GM19324 (cell line): ENCODE data around the gene CENPU.
"Not testable (repeated sequence)": the region's sequence is repeated elsewhere in the genome, so short reads cannot be mapped to it uniquely, and the experiment has no call there.

Experiments
- ATAC-seq: cut with Tn5 transposase; IDR thresholded peaks from one replicate; pipeline ENCODE4 v1.9.1; 2021; ENCODE audit warnings: mild to moderate bottlenecking, moderate library complexity; ENCODE audit not compliant: unreplicated experiment, low FRiP score

CENPU gene

DNA sequence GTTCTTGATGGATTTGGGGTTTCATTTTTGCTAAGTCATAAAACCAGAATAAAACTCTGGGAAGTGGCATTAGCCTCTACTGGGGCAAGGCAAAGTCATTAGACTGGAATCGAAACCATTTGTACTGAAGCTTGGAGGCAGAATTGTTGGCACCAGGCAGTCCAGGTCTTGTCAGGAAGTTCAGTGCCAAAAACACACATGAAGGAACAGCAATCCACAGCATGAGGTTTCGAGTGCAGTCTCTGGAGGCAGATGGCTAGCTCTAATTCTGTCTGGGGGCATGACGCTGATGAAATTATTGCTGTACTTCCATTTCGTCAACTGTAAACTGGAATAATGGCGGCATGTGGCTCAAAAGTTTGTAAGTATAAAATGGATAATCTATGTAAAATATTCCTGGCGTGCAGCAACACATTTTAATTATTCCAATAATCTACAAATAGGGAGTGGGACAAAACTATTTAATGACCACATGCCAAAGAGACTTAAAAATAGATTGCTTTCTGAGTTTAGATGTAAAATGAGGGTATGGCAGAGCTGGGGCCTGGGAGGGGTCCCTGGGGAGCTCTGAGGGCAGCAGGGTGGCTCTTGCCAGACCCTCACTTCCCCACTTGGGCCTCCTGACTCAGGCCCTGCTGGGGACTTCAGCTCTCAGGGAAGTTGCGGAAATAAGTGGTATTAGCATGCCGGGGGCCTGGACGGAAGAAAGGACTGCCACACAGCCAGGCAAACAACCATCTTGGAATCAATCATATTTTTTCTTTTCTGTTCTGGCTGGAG lies 18.8 kb upstream of the CENPU start:
- no peak for ATAC-seq

GRCh38 chr4:184751585-184751956 lies 17.7 kb upstream of the CENPU start:
- no peak for ATAC-seq

- no peak for ATAC-seq
These were observed 17.2 kb upstream of the CENPU start for GRCh38 chr4:184750926-184751584.

DNA sequence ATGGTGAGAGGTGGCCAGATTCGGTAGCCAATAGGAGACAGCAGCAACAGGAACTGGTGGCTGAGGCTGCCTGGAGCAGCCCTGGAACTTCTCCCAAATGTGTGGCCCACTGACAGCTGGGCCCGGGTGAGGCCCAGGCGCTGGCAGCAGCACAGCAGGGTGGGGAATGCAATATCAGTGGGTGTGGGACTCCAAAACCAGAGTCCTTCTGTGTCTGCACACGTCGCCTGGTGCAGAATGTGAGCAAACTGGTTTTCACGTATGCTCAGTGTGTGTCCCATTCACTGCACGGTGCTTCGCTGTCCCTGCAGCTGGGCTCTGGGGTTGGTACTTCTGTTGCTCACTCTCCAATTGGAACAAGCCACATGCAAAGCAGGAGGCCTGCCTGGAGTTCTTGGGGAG lies 14.4 kb upstream of the CENPU start:
- no peak for ATAC-seq

DNA sequence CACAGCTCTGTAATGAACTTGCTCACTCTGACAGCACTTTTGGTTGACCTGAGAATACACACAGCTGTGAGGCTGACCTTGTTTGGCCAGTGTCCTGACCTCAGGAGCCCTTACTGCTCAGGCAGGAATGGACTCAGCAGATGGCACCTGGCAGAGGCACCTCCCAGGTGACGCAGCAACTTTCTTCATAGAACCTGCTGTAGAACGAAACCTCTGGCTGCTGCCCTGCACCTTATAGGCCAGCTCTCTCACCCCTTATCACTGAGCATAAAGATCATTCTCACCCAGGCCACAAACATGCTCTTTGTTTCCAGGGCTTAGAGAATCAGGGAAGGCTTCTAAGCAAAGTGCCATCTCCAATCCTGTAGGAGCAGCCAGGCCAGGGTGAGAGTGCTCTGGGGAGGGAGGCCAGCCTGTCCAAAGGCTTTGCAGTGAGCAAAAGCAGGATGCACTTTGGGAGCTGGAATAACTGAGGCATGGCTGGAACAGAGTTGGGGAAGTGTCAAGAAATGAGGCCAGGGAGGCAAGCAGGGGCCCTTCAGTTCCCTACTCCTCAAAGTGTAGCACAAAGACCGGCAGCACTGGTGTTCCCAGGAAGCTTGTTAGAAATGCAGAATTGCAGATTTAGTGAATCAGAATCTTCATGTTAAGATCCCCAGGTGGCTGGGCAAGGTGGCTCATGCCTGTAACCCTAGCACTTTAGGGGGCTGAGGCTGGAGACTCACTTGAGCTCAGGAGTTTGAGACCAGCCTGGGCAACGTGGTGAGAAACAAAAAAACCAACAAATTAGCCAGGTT lies 13.3 kb upstream of the CENPU start:
- ATAC-seq = no peak

GRCh38 chr4:184745831-184746795 lies 12.2 kb upstream of the CENPU start:
- ATAC-seq = no peak

GRCh38 chr4:184744236-184744635 lies 10.3 kb upstream of the CENPU start:
- no peak for ATAC-seq

GRCh38 chr4:184743650-184744049 lies 9.8 kb upstream of the CENPU start:
- no peak for ATAC-seq

GRCh38 chr4:184741651-184742050 lies 7.8 kb upstream of the CENPU start:
- ATAC-seq = not testable (repeated sequence)

GRCh38 chr4:184740980-184741391 lies 7.1 kb upstream of the CENPU start:
- no peak for ATAC-seq

DNA sequence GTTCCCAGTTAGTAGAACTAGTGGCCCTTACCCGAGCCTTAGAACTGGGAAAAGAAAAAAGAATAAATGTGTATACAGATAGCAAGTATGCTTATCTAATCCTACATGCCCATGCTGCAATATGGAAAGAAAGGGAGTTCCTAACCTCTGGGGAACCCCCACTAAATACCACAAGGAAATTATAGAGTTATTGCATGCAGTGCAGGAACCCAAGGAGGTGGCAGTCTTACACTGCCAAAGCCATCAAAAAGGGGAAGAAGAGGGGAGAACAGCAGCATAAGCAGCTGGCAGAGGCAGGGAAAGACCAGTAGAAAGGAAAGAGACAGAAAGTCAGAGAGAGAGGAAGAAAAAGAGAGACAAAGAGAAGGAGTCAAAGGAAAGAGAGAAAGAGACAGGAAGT lies 5.7 kb upstream of the CENPU start:
- not testable (repeated sequence) for ATAC-seq

DNA sequence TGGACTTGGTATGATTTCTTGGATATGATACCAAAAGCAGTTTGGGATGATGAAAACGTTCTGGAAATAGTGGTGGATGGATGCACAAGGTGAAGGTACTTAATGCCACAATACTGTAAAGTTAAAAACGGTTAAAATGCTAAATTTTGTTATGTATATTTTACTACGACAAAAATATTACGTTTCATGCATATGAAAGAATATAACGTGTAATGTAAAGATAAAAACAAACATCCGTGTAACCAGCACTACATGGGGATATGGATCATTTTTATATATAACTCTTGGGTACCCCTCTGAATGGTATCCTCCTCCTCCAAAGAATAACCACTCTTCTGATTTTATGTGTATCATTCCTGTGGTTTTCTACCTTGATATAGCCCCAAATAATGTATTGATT lies 862 bp upstream of the CENPU start:
- no peak for ATAC-seq

DNA sequence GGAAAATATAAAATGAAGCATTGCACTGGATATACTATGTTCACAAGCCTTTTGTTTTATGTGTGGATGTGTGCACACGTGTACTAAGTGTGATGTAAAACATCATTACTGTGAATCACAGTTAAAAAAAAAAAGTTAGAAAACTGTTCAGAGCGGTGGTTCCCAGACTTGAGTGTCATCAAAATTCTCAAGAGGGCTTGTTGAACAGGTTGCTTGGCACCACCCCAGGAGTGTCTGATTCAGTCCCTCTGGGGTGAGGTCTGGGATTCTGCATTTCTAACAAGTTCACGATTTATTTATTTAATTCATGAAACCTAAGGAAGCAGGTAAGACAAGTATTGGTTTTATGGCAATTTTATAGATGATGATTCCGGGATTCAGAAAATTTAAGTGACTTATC lies 1.8 kb downstream of the CENPU start:
- ATAC-seq = no peak

GRCh38 chr4:184731056-184731455 lies 2.8 kb downstream of the CENPU start:
- ATAC-seq = no peak

DNA sequence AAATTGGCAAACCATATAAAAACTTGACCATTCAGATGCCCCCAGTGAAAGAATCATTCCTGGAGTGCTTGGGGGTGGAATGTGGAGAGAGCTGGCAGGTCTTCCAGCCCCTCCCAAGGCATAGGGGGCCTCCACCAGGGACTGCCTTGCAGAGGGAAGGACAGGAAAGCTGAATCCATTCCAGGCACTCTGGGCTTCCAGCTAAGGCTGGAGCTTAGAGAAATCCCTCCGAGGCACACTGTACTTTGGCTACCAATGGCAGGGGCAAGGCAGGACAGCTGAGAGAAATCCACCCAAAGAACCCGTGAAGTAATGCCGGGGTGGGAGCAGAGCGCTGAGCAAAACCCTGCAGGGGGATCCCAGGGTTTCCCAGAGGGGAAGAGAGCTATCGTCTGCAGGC lies 4.0 kb downstream of the CENPU start:
- ATAC-seq = no peak

GRCh38 chr4:184728858-184729257 lies 5.0 kb downstream of the CENPU start:
- no peak for ATAC-seq

DNA sequence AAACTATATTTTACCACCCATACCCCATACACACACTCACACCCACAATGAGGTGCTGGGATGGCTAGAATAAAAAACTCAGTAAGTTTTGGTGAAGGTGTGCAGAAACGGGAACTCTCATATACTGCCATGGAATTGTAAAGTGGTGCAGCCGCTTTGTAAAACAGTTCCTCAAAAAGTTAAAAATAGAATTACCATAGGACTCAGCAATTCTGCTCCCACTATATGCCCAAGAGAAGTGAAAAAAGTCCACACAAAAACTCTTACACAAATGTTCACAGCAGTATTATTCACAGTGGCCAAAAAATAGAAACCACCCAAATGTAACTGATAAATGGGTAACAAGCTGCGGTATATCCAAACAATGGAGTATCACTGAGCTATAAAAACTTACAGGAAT lies 6.5 kb downstream of the CENPU start:
- no peak for ATAC-seq

- ATAC-seq = no peak
These were observed 11.1 kb downstream of the CENPU start for GRCh38 chr4:184722798-184723197.

GRCh38 chr4:184721254-184721653 lies 12.6 kb downstream of the CENPU start:
- ATAC-seq = no peak

- ATAC-seq = no peak
These were observed 14.5 kb downstream of the CENPU start for GRCh38 chr4:184719407-184719806.
